Nephron progenitor cell (in vitro differentiated cells): ENCODE measurements around the gene SHISA6.
"Not testable (repeated sequence)": the region's sequence is repeated elsewhere in the genome, so short reads cannot be mapped to it uniquely, and the experiment has no call there.

Experiments
- DNase-seq: peaks from one replicate; pipeline ENCODE4 v3.0.0; 2021
- H3K27ac Mint-ChIP-seq: 2 replicates; pipeline ENCODE4 v1.8.0; 2021; ENCODE audit warnings: mild to moderate bottlenecking, moderate library complexity, mixed read lengths
- H3K27me3 Mint-ChIP-seq: 2 replicates; pipeline ENCODE4 v1.8.0; 2021; ENCODE audit warnings: mild to moderate bottlenecking, low read depth, mixed read lengths; ENCODE audit not compliant: poor library complexity
- H3K36me3 Mint-ChIP-seq: 2 replicates; pipeline ENCODE4 v1.8.0; 2021; ENCODE audit warnings: low read depth, mixed read lengths
- H3K4me1 Mint-ChIP-seq: 2 replicates; pipeline ENCODE4 v1.8.0; 2021; ENCODE audit warnings: mixed read lengths
- H3K4me3 Mint-ChIP-seq: 2 replicates; pipeline ENCODE4 v1.8.0; 2021; ENCODE audit warnings: mild to moderate bottlenecking, moderate library complexity, mixed read lengths
- H3K9me3 Mint-ChIP-seq: 2 replicates; pipeline ENCODE4 v1.8.0; 2021; ENCODE audit warnings: mild to moderate bottlenecking, moderate library complexity, mixed read lengths
- CTCF ChIP-seq: fragments of 200-600 bp; sonication (generic); IDR thresholded peaks from 2 replicates; pipeline ENCODE4 v1.5.0; 2021; ENCODE audit warnings: antibody characterized with exemption

The SHISA6 gene

GRCh38 chr17:11298401-11298800 is 57.4 kb downstream of the SHISA6 start:
- Mint-ChIP-seq H3K9me3 (peaks cover 6% of the 10 kb centered on the region), H3K27ac (no peak overlapping the region), H3K4me3 (no peak overlapping the region), H3K4me1 (no peaks in the 10 kb centered on the region), H3K36me3 (peaks cover 8% of the 10 kb centered on the region), H3K27me3 (peaks cover 8% of the 10 kb centered on the region)
- DNase-seq: no peak
- TF ChIP-seq CTCF: no peak

GRCh38 chr17:11300201-11300600 is 59.2 kb downstream of the SHISA6 start:
- Mint-ChIP-seq H3K4me1 (no peaks in the 10 kb centered on the region), H3K4me3 (no peak overlapping the region), H3K36me3 (peaks cover 8% of the 10 kb centered on the region), H3K9me3 (peaks cover 6% of the 10 kb centered on the region), H3K27me3 (peaks cover 8% of the 10 kb centered on the region), H3K27ac (no peak overlapping the region)
- no peak for TF ChIP-seq CTCF
- DNase-seq: no peak

- H3K27me3 Mint-ChIP-seq: peaks cover 8% of the 10 kb centered on the region
- no peak overlapping the region for H3K27ac Mint-ChIP-seq
- no peak for DNase-seq
- peaks cover 6% of the 10 kb centered on the region for H3K9me3 Mint-ChIP-seq
- no peak overlapping the region for H3K4me3 Mint-ChIP-seq
- H3K4me1 Mint-ChIP-seq: no peaks in the 10 kb centered on the region
- H3K36me3 Mint-ChIP-seq: peaks cover 8% of the 10 kb centered on the region
- TF ChIP-seq CTCF: no peak
Observed at GRCh38 chr17:11300738-11301137, 59.7 kb downstream of the SHISA6 start.

GRCh38 chr17:11301874-11302273 is 60.9 kb downstream of the SHISA6 start:
- H3K9me3 Mint-ChIP-seq, H3K27me3 Mint-ChIP-seq, H3K4me1 Mint-ChIP-seq, DNase-seq, H3K36me3 Mint-ChIP-seq, H3K4me3 Mint-ChIP-seq, H3K27ac Mint-ChIP-seq: not testable (repeated sequence)

GRCh38 chr17:11302401-11303186 is 61.6 kb downstream of the SHISA6 start:
- Mint-ChIP-seq H3K4me1 (no peaks in the 10 kb centered on the region), H3K9me3 (peaks cover 6% of the 10 kb centered on the region), H3K27me3 (peaks cover 8% of the 10 kb centered on the region), H3K4me3 (no peak overlapping the region), H3K27ac (no peak overlapping the region), H3K36me3 (peaks cover 8% of the 10 kb centered on the region)
- no peak for DNase-seq
- TF ChIP-seq CTCF: no peak

- Mint-ChIP-seq H3K27ac (no peak overlapping the region), H3K27me3 (peaks cover 5% of the 10 kb centered on the region), H3K9me3 (peaks cover 6% of the 10 kb centered on the region), H3K4me3 (no peak overlapping the region), H3K36me3 (peaks cover 8% of the 10 kb centered on the region), H3K4me1 (peaks cover 5% of the 10 kb centered on the region)
- DNase-seq: no peak
- TF ChIP-seq CTCF: no peak
Observed at GRCh38 chr17:11303773-11304394, 62.9 kb downstream of the SHISA6 start.
